Lung (tissue), 12 donors: ENCODE measurements around the gene AHCY. TPM values are rescaled to one million over a fixed set of nuclear protein-coding genes. Genes with fewer than 3 reads are reported as not detected.
"Not testable (repeated sequence)": the region's sequence is repeated elsewhere in the genome, so short reads cannot be mapped to it uniquely, and the experiment has no call there.

Experiments used
- ATAC-seq: fragments of 200-7000 bp; cut with Tn5 transposase; one replicate; pipeline ENCODE4 v1.9.1; 2020; ENCODE audit warnings: moderate number of reproducible peaks; ENCODE audit not compliant: insufficient read depth, low FRiP score
- DNase-seq, 3 donors: peaks; one replicate each; pipeline ENCODE4 v3.0.0-alpha.2; 2013 to 2017
- H3K27ac ChIP-seq, 2 donors: one replicate each; pipeline ENCODE4 v1.5.1; 2013; ENCODE audit warnings: mild to moderate bottlenecking in 2 of 2, moderate library complexity in 2 of 2, control low read depth in 1 of 2, inconsistent platforms in 1 of 2, low read depth in 1 of 2, low read length in 1 of 2
- H3K27me3 ChIP-seq, 3 donors: one replicate each; pipeline ENCODE4 v1.5.1; 2013; ENCODE audit warnings: low read length in 2 of 3; ENCODE audit not compliant: control insufficient read depth in 3 of 3, insufficient read depth in 3 of 3
- H3K36me3 ChIP-seq, 4 donors: one replicate each; pipeline ENCODE4 v1.5.1; 2013; ENCODE audit warnings: low read length in 4 of 4, mild to moderate bottlenecking in 1 of 4, moderate library complexity in 1 of 4; ENCODE audit not compliant: control insufficient read depth in 4 of 4, insufficient read depth in 4 of 4
- H3K4me1 ChIP-seq, 5 donors: one replicate each; pipeline ENCODE4 v1.5.1; 2013; ENCODE audit warnings: low read length in 5 of 5, mild to moderate bottlenecking in 2 of 5, moderate library complexity in 1 of 5; ENCODE audit not compliant: control insufficient read depth in 5 of 5, insufficient read depth in 5 of 5
- H3K4me3 ChIP-seq: one replicate; pipeline ENCODE4 v1.5.1; 2013; ENCODE audit warnings: mild to moderate bottlenecking, control low read depth, moderate library complexity
- H3K9ac ChIP-seq, 2 donors: one replicate each; pipeline ENCODE4 v1.5.1; 2013; ENCODE audit warnings: low read length in 2 of 2, control low read depth in 1 of 2; ENCODE audit not compliant: insufficient read depth in 1 of 2
- H3K9me3 ChIP-seq, 4 donors: one replicate each; pipeline ENCODE4 v1.5.1; 2013; ENCODE audit warnings: low read length in 3 of 4, mild to moderate bottlenecking in 1 of 4, moderate library complexity in 1 of 4; ENCODE audit not compliant: control insufficient read depth in 4 of 4, insufficient read depth in 3 of 4
- CTCF ChIP-seq: IDR thresholded peaks from 2 replicates; pipeline ENCODE4 v1.5.1; 2012; ENCODE audit warnings: mild to moderate bottlenecking; ENCODE audit errors: control extremely low read depth, extremely low read depth
- WGBS, 2 donors: extraction: QIAGEN DNeasy Blood & Tissue Kit; methylation state at CpG; one replicate each; pipeline ENCODE4 v1.1.7; 2013; 5-methylcytosine and 5-hydroxymethylcytosine counted together
- polyA plus RNA-seq, 2 donors: library from polyadenylated mRNA; stranded (reverse); fragments of 200-250 nt; gene quantifications; one replicate each; pipeline ENCODE4 v1.2.1, GENCODE V29; 2013
- total RNA-seq, 2 donors: library from RNA; depleted of rRNA in 1 of 2; stranded (reverse); fragments of >200 nt in 1 of 2; gene quantifications; one replicate each; pipeline ENCODE4 v1.2.1, GENCODE V29; 2014 to 2021
- donor health status: control.
- donor health status: control.
- donor health status: Bipolar disorder and iron deficiency.
- donor health status: healthy.
- donor health status: DM: yes; HTN: yes; CAD: no.

The AHCY gene
- total and polyA plus RNA-seq, 4 donors = 40.2 to 116 (median 105) TPM

- H3K27ac ChIP-seq = no peak overlapping the region
- H3K27me3 ChIP-seq = no peaks in the 10 kb centered on the region
- H3K4me3 ChIP-seq = no peak overlapping the region
- no peak for ATAC-seq
- DNase-seq = no peak
- H3K4me1 ChIP-seq = no peaks in the 10 kb centered on the region
- H3K9me3 ChIP-seq = no peaks in the 10 kb centered on the region
- no peaks in the 10 kb centered on the region for H3K36me3 ChIP-seq
- no peak overlapping the region for H3K9ac ChIP-seq
- TF ChIP-seq CTCF = no peak
- 91 to 93% methylated on average over 4 of the region's 4 CpGs for WGBS, 2 donors
These were observed 30.6 kb upstream of the AHCY start for GRCh38 chr20:34333786-34334185.

- no peak for ATAC-seq
These were observed 29.2 kb upstream of the AHCY start for GRCh38 chr20:34332262-34332920.

GRCh38 chr20:34331838-34332237 is 28.7 kb upstream of the AHCY start:
- H3K4me1 ChIP-seq = no peaks in the 10 kb centered on the region
- ATAC-seq (no peak), DNase-seq (no peak)
- no peaks in the 10 kb centered on the region for H3K9me3 ChIP-seq
- no peak overlapping the region for H3K4me3 ChIP-seq
- H3K9ac ChIP-seq = no peak overlapping the region
- H3K27me3 ChIP-seq = no peaks in the 10 kb centered on the region
- no peak overlapping the region for H3K27ac ChIP-seq
- 92 to 94% methylated on average over 7 of the region's 7 CpGs for WGBS, 2 donors
- no peaks in the 10 kb centered on the region for H3K36me3 ChIP-seq
- no peak for TF ChIP-seq CTCF

More at GRCh38 chr20:34332262-34332920, 29.2 kb upstream of the AHCY start:
- Histone ChIP-seq H3K9me3 (no peaks in the 10 kb centered on the region), H3K9ac (no peak overlapping the region), H3K4me3 (no peak overlapping the region), H3K36me3 (no peaks in the 10 kb centered on the region), H3K4me1 (no peaks in the 10 kb centered on the region), H3K27ac (no peak overlapping the region), H3K27me3 (no peaks in the 10 kb centered on the region)
- no peak for DNase-seq
- TF ChIP-seq CTCF = no peak
- WGBS, 2 donors = 91 to 96% methylated on average over 19 of the region's 19 CpGs

GRCh38 chr20:34330861-34331544 is 27.8 kb upstream of the AHCY start:
- not testable (repeated sequence) for H3K36me3 ChIP-seq, H3K9ac ChIP-seq, ATAC-seq, H3K4me1 ChIP-seq, H3K4me3 ChIP-seq, H3K27me3 ChIP-seq, H3K27ac ChIP-seq, H3K9me3 ChIP-seq, DNase-seq
- WGBS, 2 donors = 91 to 92% methylated on average over 15 of the region's 15 CpGs
